Liver (tissue), 9 donors: Measurements from ENCODE around the gene PHLDB3. TPM values are rescaled to one million over a fixed set of nuclear protein-coding genes. Genes with fewer than 3 reads are reported as not detected.

Source experiments
- DNase-seq: peaks from one replicate; pipeline ENCODE4 v3.0.0-alpha.2; 2017; ENCODE audit warnings: low spot score
- H3K27ac ChIP-seq, 2 donors: one replicate each; pipeline ENCODE4 v1.7.0; 2013; ENCODE audit warnings: inconsistent platforms in 2 of 2, low read length in 2 of 2, control low read depth in 1 of 2, low read depth in 1 of 2, mild to moderate bottlenecking in 1 of 2
- H3K27me3 ChIP-seq, 4 donors: one replicate each; pipeline versions ENCODE4 v1.6.1 to v1.7.0; 2013; ENCODE audit warnings: low read length in 3 of 4, inconsistent platforms in 1 of 4, mild to moderate bottlenecking in 1 of 4, moderate library complexity in 1 of 4; ENCODE audit not compliant: control insufficient read depth in 4 of 4, insufficient read depth in 4 of 4
- H3K36me3 ChIP-seq, 4 donors: one replicate each; pipeline versions ENCODE4 v1.6.1 to v1.7.0; 2013; ENCODE audit warnings: low read length in 3 of 4, mild to moderate bottlenecking in 3 of 4, low read depth in 1 of 4, moderate library complexity in 1 of 4; ENCODE audit not compliant: control insufficient read depth in 4 of 4, insufficient read depth in 3 of 4
- H3K4me1 ChIP-seq, 4 donors: one replicate each; pipeline versions ENCODE4 v1.6.1 to v1.7.0; 2013; ENCODE audit warnings: low read length in 3 of 4, mild to moderate bottlenecking in 3 of 4, moderate library complexity in 1 of 4; ENCODE audit not compliant: control insufficient read depth in 4 of 4, insufficient read depth in 4 of 4
- H3K4me3 ChIP-seq, 3 donors: one replicate each; pipeline versions ENCODE4 v1.6.1 to v1.7.0; 2013; ENCODE audit warnings: low read length in 3 of 3, control low read depth in 1 of 3, low read depth in 1 of 3, mild to moderate bottlenecking in 1 of 3
- H3K9ac ChIP-seq, 2 donors: one replicate each; pipeline ENCODE4 v1.7.0; 2013; ENCODE audit warnings: low read length in 2 of 2, mild to moderate bottlenecking in 2 of 2, moderate library complexity in 2 of 2, control low read depth in 1 of 2, low read depth in 1 of 2
- H3K9me3 ChIP-seq, 4 donors: one replicate each; pipeline versions ENCODE4 v1.6.1 to v1.7.0; 2013; ENCODE audit warnings: low read length in 3 of 4; ENCODE audit not compliant: control insufficient read depth in 4 of 4
- ATF3 ChIP-seq: IDR thresholded peaks from 2 replicates; pipeline ENCODE4 v1.6.1; 2016; ENCODE audit warnings: antibody characterized with exemption
- CTCF ChIP-seq: fragments of 150-350 bp; IDR thresholded peaks from 2 replicates; pipeline ENCODE4 v1.5.1; 2017; ENCODE audit warnings: improper control_type of control experiment, low read depth, low read length; ENCODE audit not compliant: missing input control
- EGR1 ChIP-seq, 2 donors: IDR thresholded peaks; 2 replicates each; pipeline ENCODE4 v1.6.1; 2016 to 2018; ENCODE audit warnings: antibody characterized with exemption in 2 of 2, low read depth in 2 of 2
- FOXA1 ChIP-seq: IDR thresholded peaks from 2 replicates; pipeline ENCODE4 v1.6.1; 2016; ENCODE audit warnings: antibody characterized with exemption
- HNF4A ChIP-seq, 2 donors: conservative IDR thresholded peaks; 2 replicates each; pipeline ENCODE4 v1.6.1; 2016; ENCODE audit warnings: antibody characterized with exemption in 2 of 2, mild to moderate bottlenecking in 2 of 2
- HNF4G ChIP-seq: IDR thresholded peaks from 2 replicates; pipeline ENCODE4 v1.6.1; 2016; ENCODE audit warnings: antibody characterized with exemption
- JUND ChIP-seq, 2 donors: IDR thresholded peaks; 2 replicates each; pipeline ENCODE4 v1.6.1; 2016; ENCODE audit warnings: antibody characterized with exemption in 2 of 2
- NR2F2 ChIP-seq: IDR thresholded peaks from 2 replicates; pipeline ENCODE4 v1.6.1; 2016; ENCODE audit warnings: antibody characterized with exemption
- RAD21 ChIP-seq, 2 donors: IDR thresholded peaks; 2 replicates each; pipeline ENCODE4 v1.6.1; 2016; ENCODE audit warnings: antibody characterized with exemption in 2 of 2, mild to moderate bottlenecking in 2 of 2
- REST ChIP-seq: IDR thresholded peaks from 2 replicates; pipeline ENCODE4 v1.6.1; 2016; ENCODE audit warnings: antibody characterized with exemption, mild to moderate bottlenecking
- RXRA ChIP-seq, 2 donors: IDR thresholded peaks; 2 replicates each; pipeline ENCODE4 v1.6.1; 2017 to 2018; ENCODE audit warnings: antibody characterized with exemption in 2 of 2, mild to moderate bottlenecking in 1 of 2
- SP1 ChIP-seq: IDR thresholded peaks from 2 replicates; pipeline ENCODE4 v1.6.1; 2018; ENCODE audit warnings: antibody characterized with exemption, mild to moderate bottlenecking
- TAF1 ChIP-seq: conservative IDR thresholded peaks from 2 replicates; pipeline ENCODE4 v1.6.1; 2016; ENCODE audit warnings: antibody characterized with exemption, mild to moderate bottlenecking
- YY1 ChIP-seq: IDR thresholded peaks from 2 replicates; pipeline ENCODE4 v1.6.1; 2016; ENCODE audit warnings: antibody characterized with exemption, mild to moderate bottlenecking
- WGBS: extraction: QIAGEN DNeasy Blood & Tissue Kit; methylation state at CpG from one replicate; pipeline ENCODE4 v1.1.7; 2013; 5-methylcytosine and 5-hydroxymethylcytosine counted together
- polyA plus RNA-seq, 2 donors: library from polyadenylated mRNA; stranded (reverse) in 1 of 2; unstranded in 1 of 2; fragments of 200-250 nt in 1 of 2; fragments of >200 nt in 1 of 2; fragmentation: Nextera tagmentation in 1 of 2; extraction: Ambion mirVana in 1 of 2; gene quantifications; one replicate each; pipeline versions ENCODE4 v1.2.1 to v1.2.3, GENCODE V29; 2013 to 2015
- total RNA-seq, 2 donors: library from RNA; depleted of rRNA; stranded (reverse); fragments of >200 nt; gene quantifications; one replicate each; pipeline ENCODE4 v1.2.3, GENCODE V29; 2014
- TF ChIP-seq, protein P1 (sequence below): IDR thresholded peaks from 2 replicates; pipeline ENCODE4 v1.6.1; 2016; ENCODE audit warnings: antibody characterized with exemption
- TF ChIP-seq, protein P2 (sequence below): IDR thresholded peaks from 2 replicates; pipeline ENCODE4 v1.6.1; 2016; ENCODE audit warnings: antibody characterized with exemption
- donor health status: healthy.
- donor health status: healthy.
- donor health status: healthy.
- donor health status: healthy.
- donor health status: healthy.

PHLDB3 gene
- total and polyA plus RNA-seq, 4 donors = 10.6 to 18.2 (median 11.7) TPM

DNA sequence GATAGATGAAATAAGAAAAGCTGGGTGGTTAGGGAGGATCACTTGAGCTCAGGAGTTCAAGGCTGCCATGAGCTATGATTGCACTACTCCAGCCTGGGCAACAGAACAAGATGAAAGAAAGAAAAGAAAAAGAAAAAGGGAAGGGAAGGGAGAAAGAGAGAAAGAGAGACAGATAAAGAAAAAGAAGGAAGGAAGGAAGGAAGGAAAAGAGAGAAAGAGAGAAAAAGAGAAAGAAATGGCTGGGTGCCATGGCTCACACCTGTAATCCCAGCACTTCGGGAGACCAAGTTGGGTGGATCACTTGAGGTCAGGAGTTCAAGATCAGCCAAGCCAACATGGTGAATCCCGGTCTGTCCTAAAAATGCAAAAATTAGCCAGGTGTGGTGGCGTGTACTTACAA, 68.8 kb downstream of the PHLDB3 start:
- Histone ChIP-seq H3K4me3 (no peak overlapping the region), H3K27me3 (no peaks in the 10 kb centered on the region), H3K4me1 (no peaks in the 10 kb centered on the region), H3K9me3 (no peaks in the 10 kb centered on the region), H3K27ac (no peak overlapping the region), H3K9ac (no peak overlapping the region), H3K36me3 (no peaks in the 10 kb centered on the region)
- 88% methylated on average over 3 of the region's 3 CpGs for WGBS
- no peak for DNase-seq
- TF ChIP-seq FOXA1 = no peak
- TF ChIP-seq NR2F2 = no peak
- no peak for TF ChIP-seq SP1
- no peak for TF ChIP-seq RAD21 (IDR thresholded peaks at IDR 0.05)
- TF ChIP-seq ATF3 = no peak
- TF ChIP-seq JUND (IDR thresholded peaks at IDR 0.05) = no peak
- no peak for TF ChIP-seq RXRA (IDR thresholded peaks at IDR 0.05)
- no peak for TF ChIP-seq HNF4A (conservative IDR thresholded peaks at IDR 0.05)
- TF ChIP-seq EGR1 (IDR thresholded peaks at IDR 0.05; ENCODE audit: low read depth in 2 of 2) = no peak
- TF ChIP-seq REST = no peak
- TF ChIP-seq CTCF = no peak
- TF ChIP-seq HNF4G = no peak
- TF ChIP-seq, protein P1, sequence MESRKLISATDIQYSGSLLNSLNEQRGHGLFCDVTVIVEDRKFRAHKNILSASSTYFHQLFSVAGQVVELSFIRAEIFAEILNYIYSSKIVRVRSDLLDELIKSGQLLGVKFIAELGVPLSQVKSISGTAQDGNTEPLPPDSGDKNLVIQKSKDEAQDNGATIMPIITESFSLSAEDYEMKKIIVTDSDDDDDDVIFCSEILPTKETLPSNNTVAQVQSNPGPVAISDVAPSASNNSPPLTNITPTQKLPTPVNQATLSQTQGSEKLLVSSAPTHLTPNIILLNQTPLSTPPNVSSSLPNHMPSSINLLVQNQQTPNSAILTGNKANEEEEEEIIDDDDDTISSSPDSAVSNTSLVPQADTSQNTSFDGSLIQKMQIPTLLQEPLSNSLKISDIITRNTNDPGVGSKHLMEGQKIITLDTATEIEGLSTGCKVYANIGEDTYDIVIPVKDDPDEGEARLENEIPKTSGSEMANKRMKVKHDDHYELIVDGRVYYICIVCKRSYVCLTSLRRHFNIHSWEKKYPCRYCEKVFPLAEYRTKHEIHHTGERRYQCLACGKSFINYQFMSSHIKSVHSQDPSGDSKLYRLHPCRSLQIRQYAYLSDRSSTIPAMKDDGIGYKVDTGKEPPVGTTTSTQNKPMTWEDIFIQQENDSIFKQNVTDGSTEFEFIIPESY = no peak

DNA sequence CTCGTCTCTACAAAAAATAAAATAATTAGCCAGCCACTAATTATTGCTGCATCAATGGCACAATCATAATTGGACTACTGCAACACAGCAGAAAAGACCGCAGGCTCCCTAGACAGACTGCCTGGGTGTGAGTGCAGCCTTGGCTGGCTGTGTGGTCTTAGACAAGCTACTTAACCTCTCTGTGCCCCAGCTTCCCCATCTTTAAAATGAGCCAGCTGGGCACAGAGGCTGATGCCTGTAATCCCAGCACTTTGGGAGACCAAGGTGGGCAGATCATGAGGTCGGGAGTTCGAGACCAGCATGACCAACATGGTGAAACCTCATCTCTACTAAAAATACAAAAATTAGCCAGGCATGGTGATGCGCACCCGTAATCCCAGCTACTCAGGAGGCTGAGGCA, 70.9 kb downstream of the PHLDB3 start:
- Histone ChIP-seq H3K4me3 (no peak overlapping the region), H3K27ac (no peak overlapping the region), H3K9ac (no peak overlapping the region), H3K9me3 (no peaks in the 10 kb centered on the region), H3K4me1 (no peaks in the 10 kb centered on the region), H3K36me3 (no peaks in the 10 kb centered on the region), H3K27me3 (no peaks in the 10 kb centered on the region)
- TF ChIP-seq EGR1 (IDR thresholded peaks at IDR 0.05; ENCODE audit: low read depth in 2 of 2) (no peak), RXRA (IDR thresholded peaks at IDR 0.05) (no peak), TAF1 (no peak), RAD21 (IDR thresholded peaks at IDR 0.05) (no peak), NR2F2 (no peak), YY1 (no peak), CTCF (no peak)
- TF ChIP-seq, protein P2, sequence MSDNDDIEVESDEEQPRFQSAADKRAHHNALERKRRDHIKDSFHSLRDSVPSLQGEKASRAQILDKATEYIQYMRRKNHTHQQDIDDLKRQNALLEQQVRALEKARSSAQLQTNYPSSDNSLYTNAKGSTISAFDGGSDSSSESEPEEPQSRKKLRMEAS = no peak
- TF ChIP-seq, protein P1 = no peak
- no peak for DNase-seq
- 88% methylated on average over 6 of the region's 6 CpGs for WGBS
